SH-SY5Y (cell line): Measurements from ENCODE around the gene PHACTR3.

Source experiments
- GATA2 ChIP-seq: IDR thresholded peaks from 2 replicates; pipeline ENCODE4 v1.6.1; 2011; ENCODE audit warnings: mild to moderate bottlenecking, low read depth, low read length
- GATA3 ChIP-seq: IDR thresholded peaks from 2 replicates; pipeline ENCODE4 v1.6.1; 2011; ENCODE audit warnings: low read depth, mild to moderate bottlenecking, low read length, moderate library complexity

The PHACTR3 gene

GRCh38 chr20:59850018-59850641, 245.8 kb downstream of the PHACTR3 start:
- no peak for TF ChIP-seq GATA3
- no peak for TF ChIP-seq GATA2

- TF ChIP-seq GATA3: no peak
Observed at GRCh38 chr20:59857966-59858365, 253.6 kb downstream of the PHACTR3 start.

- no peak for TF ChIP-seq GATA3
- no peak for TF ChIP-seq GATA2
Observed at GRCh38 chr20:59858425-59858824, 254.1 kb downstream of the PHACTR3 start.

DNA sequence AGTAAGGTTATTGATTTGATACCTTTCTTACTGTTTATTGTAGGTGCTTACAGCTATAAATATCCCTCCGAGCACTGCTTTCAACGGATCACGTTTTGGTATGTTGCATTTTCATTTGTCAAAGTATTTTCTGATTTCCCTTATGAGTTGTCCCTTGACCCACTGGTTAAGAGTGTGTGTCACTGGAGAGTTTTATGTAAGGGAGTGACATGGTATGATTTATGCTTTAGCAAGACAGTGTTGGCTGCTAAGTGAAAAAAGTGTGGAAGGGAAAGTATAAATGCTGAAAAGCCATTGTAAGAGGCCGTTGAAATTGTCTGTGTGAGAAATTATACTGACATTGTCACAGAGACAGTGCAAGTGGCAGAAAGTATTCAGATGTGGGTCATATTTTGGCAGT, 257.1 kb downstream of the PHACTR3 start:
- TF ChIP-seq GATA2: no peak
- no peak for TF ChIP-seq GATA3

GRCh38 chr20:59863058-59863457, 258.7 kb downstream of the PHACTR3 start:
- TF ChIP-seq GATA2: no peak
- no peak for TF ChIP-seq GATA3

GRCh38 chr20:59864726-59865125, 260.4 kb downstream of the PHACTR3 start:
- TF ChIP-seq GATA3 (no peak), GATA2 (no peak)

DNA sequence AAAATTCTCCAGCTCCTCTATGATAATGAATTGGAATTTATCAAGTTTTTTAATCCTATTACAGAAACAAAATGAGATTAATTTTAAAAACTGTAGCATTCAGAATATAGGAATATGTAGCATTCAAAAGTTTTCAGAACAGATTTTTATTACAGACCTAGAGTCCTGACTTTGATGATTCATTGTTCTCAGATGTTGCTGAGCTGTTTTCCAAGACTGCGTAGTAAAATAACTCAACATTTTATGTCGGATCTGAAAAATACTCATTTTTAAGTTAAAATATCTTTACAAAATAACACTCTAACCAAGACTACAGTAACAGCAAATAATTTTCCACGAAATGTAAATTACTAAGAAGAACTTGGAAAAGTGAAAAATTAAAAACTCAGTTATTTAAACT, 262.0 kb downstream of the PHACTR3 start:
- TF ChIP-seq GATA3: no peak

DNA sequence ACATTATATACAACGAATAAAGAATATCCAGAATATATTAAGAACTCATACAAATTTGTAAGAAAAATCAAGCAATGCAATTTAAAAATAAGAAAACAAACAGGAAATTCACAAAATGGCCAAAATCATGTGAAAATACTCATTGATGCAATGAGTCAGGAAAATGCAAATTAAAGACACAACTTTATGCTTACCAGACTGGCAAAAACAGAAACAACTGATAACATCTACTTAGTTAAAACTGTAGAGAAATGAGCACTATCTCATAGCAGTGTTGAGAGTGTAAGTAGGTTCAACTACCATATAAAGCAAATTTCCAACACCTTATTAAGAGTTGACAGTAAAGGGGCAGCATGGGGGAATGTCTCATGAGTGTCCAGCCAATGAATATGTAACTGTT, 266.8 kb downstream of the PHACTR3 start:
- no peak for TF ChIP-seq GATA3
- TF ChIP-seq GATA2: no peak

- TF ChIP-seq GATA3: no peak
- no peak for TF ChIP-seq GATA2
Observed at GRCh38 chr20:59873409-59873808, 269.1 kb downstream of the PHACTR3 start.

- TF ChIP-seq GATA3 (no peak), GATA2 (no peak)
Observed at GRCh38 chr20:59880198-59880597, 275.9 kb downstream of the PHACTR3 start.

DNA sequence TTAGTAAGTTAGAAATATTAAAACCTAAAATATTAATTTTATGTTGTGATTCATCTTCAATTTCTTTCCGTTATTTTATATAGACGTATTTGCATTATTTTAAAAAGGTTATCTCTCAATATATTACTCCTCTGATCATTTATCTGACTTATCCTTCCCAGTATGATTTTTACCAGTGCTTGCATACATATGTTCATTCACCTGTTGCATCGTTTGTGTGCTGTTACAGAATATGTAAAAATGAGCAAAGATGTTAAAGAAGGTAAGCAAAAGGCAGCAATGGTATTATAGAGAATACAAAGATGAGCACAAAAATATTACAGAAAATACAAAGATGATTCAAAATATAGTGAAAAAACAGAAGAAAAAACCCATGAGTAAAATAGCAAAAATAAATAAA, 280.2 kb downstream of the PHACTR3 start:
- TF ChIP-seq GATA2 (no peak), GATA3 (no peak)

DNA sequence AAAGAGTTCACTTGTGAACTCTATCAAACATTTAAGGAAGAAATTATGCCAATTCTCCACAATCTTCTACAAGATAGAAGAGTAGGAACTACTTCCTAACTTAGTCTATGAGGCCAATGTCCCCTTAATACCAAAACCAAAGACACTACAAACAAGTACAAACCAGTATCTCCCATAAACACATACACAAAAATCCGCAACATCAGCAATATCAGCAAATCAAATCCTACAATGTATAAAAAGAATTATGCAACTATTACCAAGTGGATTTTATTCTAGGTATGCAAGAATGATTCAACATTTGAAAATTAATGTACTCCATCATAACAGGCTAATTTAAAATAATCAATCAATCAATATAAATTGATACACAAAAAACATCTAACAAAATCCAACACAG, 283.7 kb downstream of the PHACTR3 start:
- no peak for TF ChIP-seq GATA2

GRCh38 chr20:59891581-59891980, 287.2 kb downstream of the PHACTR3 start:
- TF ChIP-seq GATA2 (no peak), GATA3 (no peak)

DNA sequence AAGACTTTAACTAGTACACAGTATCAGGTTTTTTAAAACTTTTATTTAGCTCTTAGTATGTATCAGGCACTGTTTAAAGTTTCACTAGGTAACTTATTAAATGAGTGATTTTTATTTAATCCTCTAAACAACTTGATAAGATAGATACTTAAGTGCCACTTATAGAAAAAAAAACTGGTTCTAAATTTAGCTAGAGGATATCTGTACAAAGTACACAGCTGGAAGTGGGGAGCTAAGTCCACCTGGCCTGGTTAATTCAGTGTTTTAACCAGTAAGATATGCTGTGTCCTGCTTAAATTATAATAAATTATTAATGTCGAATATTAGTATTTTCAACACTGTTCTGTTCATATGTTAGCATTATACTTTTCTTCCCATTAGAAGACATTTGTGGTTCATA, 291.6 kb downstream of the PHACTR3 start:
- TF ChIP-seq GATA3 (no peak), GATA2 (no peak)
